Naive thymus-derived CD8-positive, alpha-beta T cell (primary cell): Measurements from ENCODE around the gene FAM107A. TPM values are rescaled to one million over a fixed set of nuclear protein-coding genes. Genes with fewer than 3 reads are reported as not detected.
A peak's percentile ranks its signal among the peaks of the same experiment; 100 is the strongest.

Experiments
- ATAC-seq, 2 donors: fragments of 150-1000 bp; cut with Tn5 transposase in 1 of 2; sonication (Bioruptor Pico), chemical (Tn5 transposase) in 1 of 2; 1 replicate in 1 of 2; 2 replicates in 1 of 2; pipeline ENCODE4 v1.10.0; 2021; ENCODE audit warnings: mild to moderate bottlenecking in 2 of 2, moderate library complexity in 2 of 2
- POLR2A ChIA-PET: fragments of 350-600 bp; sonication (Branson Sonifier 250); formaldehyde crosslinking; loops from one replicate; lab custom pipeline; 2021; ENCODE audit warnings: antibody characterized with exemption; lab: Charles Lee
- DNase-seq, 10 donors: peaks; one replicate each; pipeline versions ENCODE4 v3.0.0 to v3.0.0-alpha.2; 2020 to 2022
- H3K27ac Mint-ChIP-seq, 10 donors: one replicate each; pipeline ENCODE4 v1.8.0; 2020 to 2022; ENCODE audit warnings: mild to moderate bottlenecking in 10 of 10, mixed read lengths in 10 of 10, moderate library complexity in 4 of 10, inconsistent platforms in 1 of 10
- H3K27me3 Mint-ChIP-seq, 5 donors: one replicate each; pipeline ENCODE4 v1.8.0; 2021 to 2022; ENCODE audit warnings: mixed read lengths in 5 of 5
- H3K36me3 Mint-ChIP-seq, 3 donors: one replicate each; pipeline ENCODE4 v1.8.0; 2020 to 2022; ENCODE audit warnings: mixed read lengths in 3 of 3, mild to moderate bottlenecking in 2 of 3, inconsistent platforms in 1 of 3
- H3K4me1 Mint-ChIP-seq, 4 donors: one replicate each; pipeline ENCODE4 v1.8.0; 2021 to 2022; ENCODE audit warnings: mixed read lengths in 4 of 4
- H3K4me3 Mint-ChIP-seq, 10 donors: one replicate each; pipeline ENCODE4 v1.8.0; 2020 to 2022; ENCODE audit warnings: mild to moderate bottlenecking in 10 of 10, mixed read lengths in 10 of 10, moderate library complexity in 6 of 10, inconsistent platforms in 1 of 10
- H3K9me3 Mint-ChIP-seq, 9 donors: one replicate each; pipeline ENCODE4 v1.8.0; 2020 to 2022; ENCODE audit warnings: mixed read lengths in 9 of 9, mild to moderate bottlenecking in 3 of 9, inconsistent platforms in 1 of 9, moderate library complexity in 1 of 9
- polyA plus RNA-seq, 3 donors: library from polyadenylated mRNA; unstranded; fragments of 300-500 nt; fragmentation: Illumina TruSeq; gene quantifications; one replicate each; pipeline ENCODE4 v1.2.3, GENCODE V29; 2021
- total RNA-seq, 8 experiments: library from RNA in 2 of 8; stranded (reverse) in 2 of 8; gene quantifications; one replicate each; pipeline ENCODE4 v1.2.3 and lab custom pipeline; 2021 to 2026

Gene FAM107A
- total and polyA plus RNA-seq, 5 experiments from 2014 or later, result not detected

- Mint-ChIP-seq H3K27me3 (peaks cover 0 to 16% (median 3%) of the 10 kb centered on the region in 5 donors), H3K36me3 (no peaks in the 10 kb centered on the region)
- ATAC-seq, result no peak
These were observed 5.1 kb downstream of the FAM107A start for GRCh38 chr3:58572013-58572633.

GRCh38 chr3:58570851-58571250, 6.3 kb downstream of the FAM107A start:
- H3K9me3 Mint-ChIP-seq, result no peaks in the 10 kb centered on the region
- no peak for ATAC-seq
- no peak overlapping the region for H3K27ac Mint-ChIP-seq
- POLR2A ChIA-PET, result no interaction called here
- H3K4me3 Mint-ChIP-seq, result no peak overlapping the region
- H3K27me3 Mint-ChIP-seq, result peaks cover 0 to 16% (median 3%) of the 10 kb centered on the region in 5 donors
- no peak for DNase-seq
- peaks cover 3 to 9% (median 5%) of the 10 kb centered on the region in 4 donors for H3K4me1 Mint-ChIP-seq
- H3K36me3 Mint-ChIP-seq, result no peaks in the 10 kb centered on the region

More at GRCh38 chr3:58572013-58572633, 5.1 kb downstream of the FAM107A start:
- H3K4me3 Mint-ChIP-seq, result no peak overlapping the region
- POLR2A ChIA-PET, result no interaction called here
- no peak overlapping the region for H3K27ac Mint-ChIP-seq
- no peaks in the 10 kb centered on the region for H3K9me3 Mint-ChIP-seq
- no peak for DNase-seq
- H3K4me1 Mint-ChIP-seq, result peaks cover 3 to 9% (median 5%) of the 10 kb centered on the region in 4 donors

- Mint-ChIP-seq H3K4me3 (peak overlapping the region in 2 of 10 donors; percentile 17 to 65), H3K36me3 (no peaks in the 10 kb centered on the region), H3K9me3 (no peaks in the 10 kb centered on the region), H3K27me3 (peaks cover 0 to 13% (median 3%) of the 10 kb centered on the region in 5 donors), H3K27ac (peak overlapping the region in 1 of 10 donors; percentile 46), H3K4me1 (peaks cover 3 to 9% (median 5%) of the 10 kb centered on the region in 4 donors)
- POLR2A ChIA-PET, result no interaction called here
- DNase-seq (no peak), ATAC-seq (no peak)
These were observed 7.7 kb downstream of the FAM107A start for GRCh38 chr3:58569287-58570001.

GRCh38 chr3:58568572-58569286, 8.5 kb downstream of the FAM107A start:
- H3K27ac Mint-ChIP-seq, result peak overlapping the region in 3 of 10 donors; percentile 28 to 62 (median 46)
- DNase-seq (peak in 9 of 10 donors; percentile 15 to 64 (median 54)), ATAC-seq (no peak)
- peaks cover 0 to 10% (median 3%) of the 10 kb centered on the region in 5 donors for H3K27me3 Mint-ChIP-seq
- peaks cover 3 to 9% (median 5%) of the 10 kb centered on the region in 4 donors for H3K4me1 Mint-ChIP-seq
- no peaks in the 10 kb centered on the region for H3K36me3 Mint-ChIP-seq
- POLR2A ChIA-PET, result no interaction called here
- peaks cover 0 to 1% (median 0%) of the 10 kb centered on the region in 9 donors for H3K9me3 Mint-ChIP-seq
- peak overlapping the region in 5 of 10 donors; percentile 17 to 75 (median 64) for H3K4me3 Mint-ChIP-seq

GRCh38 chr3:58567251-58567515, 10.0 kb downstream of the FAM107A start:
- Mint-ChIP-seq H3K27me3 (peaks cover 0 to 15% (median 3%) of the 10 kb centered on the region in 5 donors), H3K36me3 (no peaks in the 10 kb centered on the region), H3K9me3 (peaks cover 0 to 7% (median 0%) of the 10 kb centered on the region in 9 donors), H3K4me3 (no peak overlapping the region), H3K4me1 (peaks cover 3 to 9% (median 5%) of the 10 kb centered on the region in 4 donors), H3K27ac (no peak overlapping the region)
- DNase-seq, result no peak
- POLR2A ChIA-PET, result no interaction called here
- ATAC-seq, result no peak

- ATAC-seq, result no peak
- no peaks in the 10 kb centered on the region for H3K36me3 Mint-ChIP-seq
- peaks cover 0 to 7% (median 0%) of the 10 kb centered on the region in 9 donors for H3K9me3 Mint-ChIP-seq
- H3K27ac Mint-ChIP-seq, result no peak overlapping the region
- H3K4me3 Mint-ChIP-seq, result no peak overlapping the region
- peaks cover 0 to 14% (median 3%) of the 10 kb centered on the region in 5 donors for H3K27me3 Mint-ChIP-seq
- DNase-seq, result no peak
- peaks cover 3 to 9% (median 5%) of the 10 kb centered on the region in 4 donors for H3K4me1 Mint-ChIP-seq
- POLR2A ChIA-PET, result no interaction called here
These were observed 10.6 kb downstream of the FAM107A start for GRCh38 chr3:58566398-58567250.

- peaks cover 0 to 7% (median 0%) of the 10 kb centered on the region in 9 donors for H3K9me3 Mint-ChIP-seq
- ATAC-seq (no peak), DNase-seq (no peak)
- no peaks in the 10 kb centered on the region for H3K36me3 Mint-ChIP-seq
- peaks cover 3 to 9% (median 5%) of the 10 kb centered on the region in 4 donors for H3K4me1 Mint-ChIP-seq
- no peak overlapping the region for H3K4me3 Mint-ChIP-seq
- H3K27ac Mint-ChIP-seq, result peak overlapping the region in 1 of 10 donors; percentile 37
- H3K27me3 Mint-ChIP-seq, result peaks cover 0 to 14% (median 4%) of the 10 kb centered on the region in 5 donors
- POLR2A ChIA-PET, result no interaction called here
These were observed 11.4 kb downstream of the FAM107A start for GRCh38 chr3:58565621-58566397.

- H3K4me3 Mint-ChIP-seq, result no peak overlapping the region
- POLR2A ChIA-PET, result no interaction called here
These were observed 12.6 kb downstream of the FAM107A start for GRCh38 chr3:58564456-58565160.

GRCh38 chr3:58564054-58564453, 13.1 kb downstream of the FAM107A start:
- Mint-ChIP-seq H3K4me3 (no peak overlapping the region), H3K36me3 (no peaks in the 10 kb centered on the region), H3K9me3 (peaks cover 0 to 7% (median 0%) of the 10 kb centered on the region in 9 donors), H3K27me3 (peaks cover 0 to 13% (median 4%) of the 10 kb centered on the region in 5 donors), H3K27ac (peak overlapping the region in 1 of 10 donors; percentile 33), H3K4me1 (peaks cover 2 to 7% (median 4%) of the 10 kb centered on the region in 4 donors)
- DNase-seq (no peak), ATAC-seq (no peak)
- POLR2A ChIA-PET, result no interaction called here

More at GRCh38 chr3:58564456-58565160, 12.6 kb downstream of the FAM107A start:
- ATAC-seq (no peak), DNase-seq (no peak)
- Mint-ChIP-seq H3K36me3 (no peaks in the 10 kb centered on the region), H3K4me1 (peaks cover 3 to 9% (median 5%) of the 10 kb centered on the region in 4 donors), H3K27me3 (peaks cover 0 to 14% (median 4%) of the 10 kb centered on the region in 5 donors), H3K9me3 (peaks cover 0 to 7% (median 0%) of the 10 kb centered on the region in 9 donors), H3K27ac (peak overlapping the region in 1 of 10 donors; percentile 25)

GRCh38 chr3:58563386-58564035, 13.7 kb downstream of the FAM107A start:
- no peaks in the 10 kb centered on the region for H3K36me3 Mint-ChIP-seq
- peak overlapping the region in 1 of 10 donors; percentile 33 for H3K27ac Mint-ChIP-seq
- H3K4me3 Mint-ChIP-seq, result no peak overlapping the region
- H3K27me3 Mint-ChIP-seq, result peaks cover 0 to 8% (median 4%) of the 10 kb centered on the region in 5 donors
- H3K9me3 Mint-ChIP-seq, result peaks cover 0 to 7% (median 0%) of the 10 kb centered on the region in 9 donors
- ATAC-seq (no peak), DNase-seq (no peak)
- POLR2A ChIA-PET, result no interaction called here
- peaks cover 0 to 2% (median 0%) of the 10 kb centered on the region in 4 donors for H3K4me1 Mint-ChIP-seq
